Activated effector memory CD4-positive, alpha-beta T cell treated with Interleukin-2 at 50 U/mL for 16 hours (primary cell): ENCODE results near the gene RPL7L1.
"Not testable (repeated sequence)": the region's sequence is repeated elsewhere in the genome, so short reads cannot be mapped to it uniquely, and the experiment has no call there.

Experiments
- DNase-seq: peaks from one replicate; pipeline ENCODE4 v3.0.0-alpha.2; 2020

RPL7L1 gene

DNA sequence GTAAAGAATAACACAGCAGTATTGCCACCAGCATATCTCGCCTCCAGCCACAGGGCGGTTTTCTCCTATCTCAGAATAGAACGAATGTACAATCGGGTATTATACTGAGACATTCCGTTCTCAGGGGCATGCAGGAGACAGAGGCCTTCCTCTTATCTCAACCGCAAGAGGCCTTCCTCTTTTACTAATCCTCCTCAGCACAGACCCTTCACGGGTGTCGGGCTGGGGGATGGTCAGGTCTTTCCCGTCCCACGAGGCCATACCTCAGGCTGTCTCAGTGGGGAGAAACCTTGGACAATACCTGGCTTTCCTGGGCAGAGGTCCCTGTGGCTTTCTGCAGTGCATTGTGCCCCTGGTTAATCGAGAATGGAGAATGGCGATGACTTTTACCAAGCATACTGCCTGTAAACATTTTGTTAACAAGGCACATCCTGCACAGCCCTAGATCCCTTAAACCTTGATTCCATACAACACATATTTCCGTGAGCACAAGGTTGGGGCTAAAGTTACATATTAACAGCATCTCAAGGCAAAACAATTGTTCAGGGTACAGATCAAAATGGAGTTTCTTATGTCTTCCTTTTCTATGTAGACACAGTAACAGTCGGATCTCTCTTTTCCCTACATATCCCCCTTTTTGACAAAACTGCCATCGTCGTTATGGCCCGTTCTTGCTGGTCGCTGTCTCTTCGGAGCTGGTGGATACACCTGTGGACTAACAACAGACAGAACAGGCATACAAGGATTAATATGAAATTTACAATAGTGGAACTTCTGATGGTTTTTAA is 14.8 kb downstream of the RPL7L1 start:
- not testable (repeated sequence) for DNase-seq

DNA sequence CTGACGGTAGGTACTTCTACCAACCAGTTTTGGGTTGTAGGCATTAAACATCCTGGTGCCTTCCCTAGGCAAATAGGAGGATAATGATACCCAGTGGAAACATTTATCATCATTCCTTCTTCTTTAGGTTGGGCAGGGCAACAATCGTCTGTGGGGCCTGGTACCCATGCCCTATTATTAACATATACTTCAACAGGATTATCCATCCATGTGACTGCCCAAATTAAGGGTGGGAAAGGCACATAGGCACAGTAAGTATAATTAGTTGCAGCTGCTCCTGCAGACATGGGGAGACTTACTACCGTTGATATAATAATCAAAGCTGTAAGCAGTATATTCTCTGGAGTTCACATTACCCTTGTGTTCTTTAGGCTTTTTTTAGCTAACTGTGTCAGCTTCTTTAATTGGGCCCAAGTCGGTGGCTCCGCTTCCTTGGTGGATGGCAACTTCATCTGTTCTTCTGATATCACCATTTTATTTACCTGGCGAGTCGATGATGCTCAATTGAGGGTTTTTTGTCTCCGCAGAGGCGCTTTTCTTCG is 16.8 kb downstream of the RPL7L1 start:
- no peak for DNase-seq

DNA sequence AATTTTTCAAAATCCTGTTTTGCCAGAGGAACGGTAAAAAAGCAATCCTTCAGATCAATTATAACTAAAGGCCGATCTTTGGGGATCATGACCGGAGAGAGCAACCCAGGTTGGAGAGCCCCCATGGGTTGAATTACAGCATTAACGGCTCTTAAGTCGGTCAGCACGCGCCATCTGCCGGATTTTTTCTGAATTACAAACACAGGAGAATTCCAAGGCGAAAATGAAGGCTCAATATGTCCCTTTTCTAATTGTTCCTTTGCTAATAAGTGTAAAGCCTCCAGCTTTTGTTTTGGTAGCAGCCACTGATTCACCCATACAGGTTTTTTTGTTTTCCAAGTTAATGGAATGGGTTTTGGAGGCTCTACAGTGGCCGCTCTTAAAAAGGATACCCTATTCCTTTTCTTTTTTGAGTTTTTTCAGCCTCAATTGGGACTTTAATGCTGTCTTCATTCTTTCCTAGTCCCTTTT is 19.5 kb downstream of the RPL7L1 start:
- peak; percentile 30 for DNase-seq

DNA sequence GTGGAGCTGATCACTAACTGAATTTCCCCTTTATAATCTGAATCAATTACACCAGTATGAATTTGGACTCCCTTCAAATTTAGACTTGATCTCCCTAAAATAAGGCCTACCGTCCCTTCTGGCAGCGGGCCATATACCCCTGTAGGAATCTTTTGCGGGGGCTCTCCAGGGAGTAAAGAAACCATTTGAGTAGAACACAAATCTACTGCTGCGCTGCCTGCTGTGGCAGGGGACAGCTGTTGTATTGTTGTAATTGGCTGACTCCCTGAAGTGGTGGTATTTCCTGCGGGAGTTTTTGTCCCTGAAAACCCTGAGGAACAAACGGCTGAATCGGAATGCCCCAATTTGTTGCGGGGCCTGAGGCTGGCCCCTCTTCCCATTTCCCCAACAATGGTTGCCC is 20.5 kb downstream of the RPL7L1 start:
- DNase-seq, result no peak

DNA sequence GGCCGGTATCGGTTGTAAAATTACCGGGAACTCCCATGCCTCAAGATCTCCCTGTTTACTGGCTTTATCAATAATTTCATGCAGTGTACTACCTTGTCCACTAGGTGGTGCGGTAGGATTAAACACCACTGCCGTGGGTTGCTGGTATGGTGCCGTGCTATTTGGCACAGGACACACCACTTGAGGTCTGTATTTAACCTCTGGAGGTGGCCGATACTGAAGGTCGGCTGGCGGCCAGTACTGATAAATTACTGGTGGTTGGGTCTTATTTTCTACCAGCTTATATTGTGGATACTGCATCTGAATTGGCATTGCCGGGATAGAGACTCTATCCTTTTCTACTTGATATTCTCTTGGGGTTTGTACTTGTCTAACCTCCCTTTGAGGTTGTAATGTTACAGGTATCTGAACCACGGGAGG is 22.1 kb downstream of the RPL7L1 start:
- peak; percentile 41 for DNase-seq

DNA sequence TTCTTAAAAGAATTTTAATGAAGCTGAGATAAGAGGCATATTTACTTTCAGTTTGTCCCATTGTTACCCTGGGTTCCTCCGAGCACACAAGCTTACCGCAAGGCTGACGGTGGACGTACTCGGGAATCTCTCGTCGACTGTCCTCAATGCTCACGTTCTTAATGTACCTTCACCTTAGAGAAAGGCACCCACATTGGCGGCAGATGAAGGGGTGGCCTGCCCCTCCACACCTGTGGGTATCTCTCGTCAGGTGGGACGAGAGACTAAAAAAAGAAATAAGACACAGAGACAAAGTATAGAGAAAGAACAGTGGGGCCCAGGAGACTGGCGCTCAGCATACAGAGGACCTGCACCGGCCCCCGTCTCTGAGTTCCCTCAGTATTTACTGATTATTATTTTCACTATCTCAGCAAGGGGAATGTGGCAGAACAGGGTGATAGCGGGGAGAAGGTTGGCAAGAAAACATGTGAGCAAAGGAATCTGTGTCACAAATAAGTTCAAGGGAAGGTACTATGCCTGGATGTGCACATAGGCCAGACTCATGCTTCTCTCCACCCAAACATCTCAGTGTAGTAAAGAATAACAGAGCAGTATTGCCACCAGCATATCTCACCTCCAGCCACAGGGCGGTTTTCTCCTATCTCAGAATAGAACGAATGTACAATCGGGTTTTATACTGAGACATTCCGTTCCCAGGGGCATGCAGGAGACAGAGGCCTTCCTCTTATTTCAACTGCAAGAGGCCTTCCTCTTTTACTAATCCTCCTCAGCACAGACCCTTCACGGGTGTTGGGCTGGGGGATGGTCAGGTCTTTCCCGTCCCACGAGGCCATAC is 23.2 kb downstream of the RPL7L1 start:
- DNase-seq, result not testable (repeated sequence)

DNA sequence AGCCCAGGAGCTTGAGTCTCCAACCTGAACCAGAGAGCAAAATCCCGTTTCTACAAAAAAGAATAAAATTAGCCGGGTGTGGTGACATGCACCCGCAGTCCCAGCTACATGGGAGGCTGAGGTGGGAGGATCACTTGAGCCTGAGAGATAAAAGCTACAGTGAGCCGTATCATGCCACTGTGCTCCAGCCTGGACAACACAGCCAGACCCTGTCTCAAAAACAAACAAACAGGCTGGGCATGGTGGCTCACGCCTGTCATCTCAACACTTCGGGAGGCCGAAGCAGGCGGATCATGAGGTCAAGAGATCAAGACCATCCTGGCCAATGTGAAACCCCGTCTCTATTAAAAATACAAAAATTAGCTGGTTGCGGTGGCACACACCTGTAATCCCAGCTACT is 25.1 kb downstream of the RPL7L1 start:
- DNase-seq, result no peak

DNA sequence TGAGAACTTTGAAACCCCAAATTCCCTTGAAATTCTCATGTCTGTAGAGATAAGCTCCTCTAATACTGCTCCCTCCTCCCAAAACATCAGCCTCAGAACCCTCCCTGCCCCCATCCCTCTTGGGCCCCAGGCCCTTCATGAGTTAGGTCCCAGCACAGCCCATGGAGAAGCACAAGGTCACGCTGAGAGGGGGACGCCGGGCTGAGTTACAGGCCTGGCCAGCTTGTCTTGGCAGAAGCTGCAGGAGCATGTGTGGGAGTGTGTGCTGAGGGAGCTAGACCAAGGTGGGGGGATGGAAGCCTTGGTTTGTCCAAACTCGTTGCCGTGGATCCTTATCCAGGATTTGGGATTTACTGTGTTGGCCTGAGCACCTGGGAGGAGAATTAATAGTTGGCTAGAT is 27.9 kb downstream of the RPL7L1 start:
- no peak for DNase-seq

DNA sequence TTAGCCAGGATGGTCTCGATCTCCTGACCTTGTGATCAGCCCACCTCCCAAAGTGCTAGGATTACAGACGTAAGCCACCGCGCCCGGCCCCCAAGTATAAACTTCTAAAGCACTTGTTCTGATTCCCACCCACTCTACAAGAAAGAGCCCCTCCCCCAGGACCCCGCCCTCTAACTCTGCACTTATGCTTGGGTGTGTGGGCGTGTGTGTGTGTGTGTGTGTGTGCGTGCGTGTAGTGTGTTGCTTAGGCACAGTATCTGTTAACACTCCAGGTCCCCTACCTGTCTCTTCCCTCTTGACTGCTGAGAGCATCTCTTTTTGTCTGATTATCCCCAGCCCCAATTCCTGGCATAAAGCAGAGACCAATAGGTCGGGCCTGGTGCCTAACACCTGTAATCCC is 30.4 kb downstream of the RPL7L1 start:
- DNase-seq, result no peak

DNA sequence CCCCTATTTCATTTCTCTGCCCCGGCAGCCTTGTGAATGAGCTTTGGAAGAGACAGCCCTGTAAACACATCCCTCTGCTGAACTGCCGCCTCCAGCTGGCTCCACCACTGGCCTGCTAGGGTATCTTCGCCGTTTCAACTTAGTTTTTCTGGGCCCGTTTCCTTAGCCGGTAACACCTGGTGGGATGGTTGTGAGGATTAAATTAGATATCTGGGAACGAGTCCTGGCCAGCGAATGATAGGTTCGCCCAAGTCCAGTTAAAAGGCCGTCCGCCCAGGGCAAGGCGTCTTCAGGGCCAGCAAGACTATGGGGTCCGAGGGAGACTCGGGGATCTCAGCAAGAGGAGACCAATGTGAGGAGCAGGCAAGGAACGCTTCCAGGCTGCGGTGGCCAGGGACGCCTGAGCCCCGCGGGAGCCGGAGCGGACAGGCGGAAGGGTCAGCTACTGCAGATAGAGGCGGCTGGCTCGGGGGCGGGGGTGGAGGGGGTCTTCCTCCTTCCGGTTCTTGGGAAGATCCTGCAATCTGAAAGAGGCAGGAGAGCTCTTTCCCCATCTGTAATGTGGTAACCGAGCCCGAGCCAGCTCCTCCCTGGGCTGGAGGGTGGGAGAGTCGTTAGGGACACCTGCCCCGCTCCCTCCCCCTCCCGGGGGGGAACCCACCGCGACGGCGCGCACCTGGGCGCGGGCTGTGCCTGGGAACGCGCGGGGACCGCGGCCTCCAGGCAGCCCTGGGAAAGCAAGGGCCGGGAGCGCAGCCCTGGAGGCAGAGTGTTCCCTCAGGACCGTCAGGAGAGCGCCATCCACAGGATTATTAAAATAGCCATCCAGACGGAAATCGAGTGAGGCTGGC is 32.0 kb downstream of the RPL7L1 start:
- no peak for DNase-seq

DNA sequence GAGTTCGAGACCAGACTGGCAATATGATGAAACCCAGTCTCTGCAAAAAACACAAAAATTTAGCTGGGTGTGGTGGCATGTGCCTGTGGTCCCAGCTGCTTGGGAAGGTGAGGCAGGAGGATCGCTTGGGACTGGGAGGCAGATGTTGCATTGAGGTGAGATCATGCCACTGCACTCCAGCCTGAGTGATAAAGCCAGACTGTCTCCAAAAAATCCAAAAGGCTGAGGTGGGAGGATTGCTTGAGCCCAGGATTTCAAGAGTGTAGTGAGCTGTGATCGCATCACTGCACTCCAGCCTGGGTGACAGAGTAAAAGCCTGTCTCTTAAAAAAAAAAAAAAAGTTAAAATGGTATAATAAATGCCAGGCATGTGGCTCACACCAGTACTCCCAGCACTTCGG is 35.1 kb downstream of the RPL7L1 start:
- DNase-seq, result no peak

DNA sequence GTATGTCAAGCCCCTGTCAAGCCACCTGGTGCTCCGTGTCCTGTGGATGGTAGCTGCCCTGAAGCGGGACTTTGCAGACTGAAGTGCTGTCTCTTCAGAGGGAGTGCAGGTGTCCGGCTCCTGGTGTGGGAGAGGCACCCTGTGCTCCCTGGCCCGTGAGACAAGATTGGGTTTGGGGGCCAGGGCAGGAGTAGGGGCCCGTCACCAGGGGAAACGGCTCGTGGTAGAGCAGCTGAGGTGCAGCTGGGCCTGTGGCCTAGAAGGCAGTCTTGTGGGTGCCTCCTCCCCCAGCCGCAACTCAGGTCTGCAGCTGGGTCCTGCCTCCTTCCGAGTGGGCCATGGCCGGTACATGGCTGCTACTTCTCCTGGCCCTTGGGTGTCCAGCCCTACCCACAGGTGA is 36.3 kb downstream of the RPL7L1 start, which contains the start of gene PTCRA:
TSS of gene PTCRA (plus strand) at position 322 of the 400 bp plus-strand sequence. CDS start at position 339, 17 bp downstream.
- no peak for DNase-seq

DNA sequence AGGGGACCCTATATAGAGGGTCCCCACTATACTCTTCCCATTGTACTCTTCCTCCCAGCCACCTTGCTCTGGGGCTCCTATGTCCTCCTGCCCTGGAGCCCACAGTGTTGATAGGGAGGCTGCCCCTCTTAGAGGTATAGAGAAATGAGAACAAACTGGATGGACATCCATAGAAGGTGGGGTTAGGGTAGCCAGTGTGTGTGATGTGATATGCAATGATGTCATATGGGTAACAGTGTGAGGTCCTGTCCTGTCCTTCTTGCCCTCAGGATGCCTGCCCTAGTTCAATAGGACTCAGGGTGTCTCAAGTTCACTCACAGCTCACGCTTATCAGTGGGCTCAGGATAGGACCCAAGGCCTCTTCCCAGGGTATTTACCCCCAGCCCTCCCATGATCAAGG is 36.9 kb downstream of the RPL7L1 start:
- no peak for DNase-seq

DNA sequence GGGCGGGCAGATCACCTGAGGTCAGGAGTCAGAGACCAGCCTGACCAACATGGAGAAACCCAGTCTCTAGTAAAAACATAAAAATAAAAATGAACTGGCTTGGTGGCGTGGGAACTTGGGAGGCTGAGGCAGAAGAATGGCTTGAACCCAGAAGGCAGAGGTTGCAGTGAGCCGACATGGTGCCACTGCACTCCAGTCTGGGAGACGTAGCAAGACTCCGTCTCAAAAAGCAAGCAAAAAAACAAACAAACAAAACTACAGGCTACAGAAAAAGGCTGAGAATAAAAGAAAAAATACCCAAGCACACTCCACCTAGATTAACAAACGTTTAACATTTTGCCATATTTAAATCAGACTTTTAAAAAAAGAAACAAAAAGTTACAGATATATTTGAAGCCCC is 42.4 kb downstream of the RPL7L1 start:
- DNase-seq, result no peak

DNA sequence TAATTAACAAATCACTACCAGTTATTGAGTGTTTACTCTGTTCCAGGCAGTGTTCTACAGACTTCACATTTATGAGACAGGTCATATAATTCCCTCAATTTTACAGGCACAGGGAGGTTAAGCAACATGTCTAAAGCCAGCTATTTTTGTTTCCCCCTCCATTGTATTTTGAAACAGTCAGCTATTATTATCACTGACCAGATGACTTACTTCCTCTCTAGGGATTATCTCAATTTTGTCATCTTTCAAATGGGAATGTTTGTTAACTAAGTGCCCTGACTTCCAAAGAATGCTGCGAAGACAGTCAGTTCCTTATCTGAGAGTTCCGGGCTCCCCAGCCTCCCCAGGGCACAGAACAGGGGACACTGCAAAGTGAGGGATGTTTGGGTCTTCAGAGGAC is 44.2 kb downstream of the RPL7L1 start:
- no peak for DNase-seq

DNA sequence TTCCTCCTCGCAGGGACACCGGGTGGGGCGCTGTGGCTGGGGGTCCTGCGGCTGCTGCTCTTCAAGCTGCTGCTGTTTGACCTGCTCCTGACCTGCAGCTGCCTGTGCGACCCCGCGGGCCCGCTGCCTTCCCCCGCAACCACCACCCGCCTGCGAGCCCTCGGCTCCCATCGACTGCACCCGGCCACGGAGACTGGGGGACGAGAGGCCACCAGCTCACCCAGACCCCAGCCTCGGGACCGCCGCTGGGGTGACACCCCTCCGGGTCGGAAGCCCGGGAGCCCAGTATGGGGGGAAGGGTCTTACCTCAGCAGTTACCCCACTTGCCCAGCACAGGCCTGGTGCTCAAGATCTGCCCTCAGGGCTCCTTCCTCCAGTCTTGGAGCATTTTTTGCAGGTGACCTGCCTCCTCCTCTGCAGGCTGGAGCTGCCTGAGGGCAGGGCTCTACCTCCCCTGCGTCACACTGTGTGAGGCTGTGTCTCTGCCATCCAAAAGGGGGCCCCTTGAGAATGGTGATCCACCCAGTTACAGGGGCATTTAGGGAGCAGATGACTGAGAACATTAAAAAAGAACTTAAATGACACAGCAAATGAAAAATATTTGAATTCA is 45.9 kb downstream of the RPL7L1 start:
- no peak for DNase-seq

DNA sequence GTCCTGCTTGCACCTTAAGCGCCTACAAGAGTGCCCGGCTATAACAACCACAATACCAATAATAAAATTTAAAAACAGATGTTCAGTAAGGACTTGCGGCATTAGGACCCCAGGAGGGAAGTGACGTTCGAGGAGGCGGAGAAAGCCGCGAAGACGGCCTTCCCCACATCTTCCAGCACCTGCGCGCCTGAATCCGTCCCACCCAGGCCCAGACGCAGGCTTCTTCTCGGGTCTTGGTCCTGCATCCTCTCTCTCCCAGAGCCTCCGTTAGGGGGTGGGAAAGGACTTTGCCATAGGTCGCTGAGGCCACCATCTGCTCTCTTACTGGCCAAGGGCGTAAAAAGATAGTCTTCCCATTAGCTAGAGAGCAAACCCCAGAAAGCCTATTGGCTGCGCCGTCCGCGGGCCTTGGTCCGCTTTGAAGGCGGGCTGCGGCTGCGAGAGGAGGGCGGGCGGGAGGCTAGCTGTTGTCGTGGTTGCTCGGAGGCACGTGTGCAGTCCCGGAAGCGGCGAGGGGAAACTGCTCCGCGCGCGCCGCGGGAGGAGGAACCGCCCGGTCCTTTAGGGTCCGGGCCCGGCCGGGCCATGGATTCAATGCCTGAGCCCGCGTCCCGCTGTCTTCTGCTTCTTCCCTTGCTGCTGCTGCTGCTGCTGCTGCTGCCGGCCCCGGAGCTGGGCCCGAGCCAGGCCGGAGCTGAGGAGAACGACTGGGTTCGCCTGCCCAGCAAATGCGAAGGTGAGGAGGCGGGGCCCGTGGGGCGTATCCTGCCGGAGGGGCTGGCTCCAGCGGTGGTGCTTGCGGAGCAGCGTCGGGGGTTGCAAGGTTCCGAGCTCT is 49.8 kb downstream of the RPL7L1 start, which contains the start of gene CNPY3:
TSS of gene CNPY3 (plus strand) at position 495 of the 835 bp plus-strand sequence. CDS start at position 586, 91 bp downstream.
- DNase-seq, result peak; percentile 93

DNA sequence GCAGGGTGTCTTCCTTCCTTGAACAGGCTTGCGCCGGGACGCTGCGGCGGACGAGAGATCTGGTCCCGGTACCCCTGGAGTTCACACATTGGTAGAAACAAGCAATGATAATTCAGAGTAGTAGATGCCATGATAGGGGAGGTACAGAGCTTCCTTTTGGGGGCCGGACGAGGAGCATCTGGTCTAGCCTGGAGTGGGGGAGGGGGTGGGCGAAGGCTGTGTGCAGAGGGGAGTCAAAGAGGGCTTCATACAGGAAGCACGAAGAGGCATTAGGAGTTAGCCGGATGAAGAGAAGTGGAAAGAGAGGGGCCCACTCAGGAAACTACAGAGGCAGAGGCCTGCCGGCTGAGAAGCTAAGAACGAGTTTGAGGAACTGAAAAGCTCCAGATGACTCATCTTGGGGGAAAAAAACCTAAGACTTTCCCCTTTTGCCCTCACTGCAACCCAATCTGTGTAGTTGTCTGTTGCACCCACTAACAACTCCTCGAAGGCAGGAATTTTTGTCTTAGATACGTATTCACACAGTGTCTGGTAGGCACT is 50.5 kb downstream of the RPL7L1 start:
- no peak for DNase-seq

DNA sequence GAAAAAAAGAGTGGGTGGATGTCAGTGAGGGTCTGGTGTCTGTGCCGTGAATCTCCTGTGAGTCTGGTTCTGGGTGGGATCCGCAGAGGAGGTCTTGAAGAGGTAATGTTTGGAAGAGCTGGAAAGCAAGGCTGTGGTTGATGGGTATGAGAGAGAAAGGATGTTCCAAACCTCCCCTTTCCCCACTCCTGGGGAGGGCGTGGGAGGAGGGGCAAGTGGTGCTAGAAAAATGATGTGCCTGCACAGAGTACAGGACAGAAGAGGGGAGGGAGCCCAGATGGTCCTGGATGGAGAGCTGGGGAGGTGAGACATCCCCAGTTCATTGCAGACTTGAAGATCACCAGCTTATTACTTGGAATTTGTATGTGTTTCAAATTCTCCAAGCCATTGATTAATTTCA is 53.0 kb downstream of the RPL7L1 start:
- no peak for DNase-seq

DNA sequence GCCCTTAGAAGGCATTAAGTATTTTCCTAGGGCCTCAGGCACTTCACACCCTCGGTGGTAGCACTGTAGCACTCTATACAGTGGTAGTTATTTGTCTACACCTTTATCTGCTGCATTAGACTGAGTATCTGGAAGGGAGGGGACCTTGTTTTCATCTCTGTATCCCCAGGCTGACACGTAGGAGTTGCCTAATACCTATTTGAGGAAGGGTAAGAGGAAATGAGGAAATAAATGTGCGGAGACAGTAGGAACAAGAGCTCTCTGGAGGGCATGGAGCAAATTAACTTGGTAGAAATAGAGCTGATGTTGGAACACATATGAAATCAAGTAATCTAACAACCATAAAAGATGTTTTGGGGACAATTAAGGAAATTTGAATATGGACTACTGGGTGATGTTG is 53.8 kb downstream of the RPL7L1 start:
- DNase-seq, result no peak

DNA sequence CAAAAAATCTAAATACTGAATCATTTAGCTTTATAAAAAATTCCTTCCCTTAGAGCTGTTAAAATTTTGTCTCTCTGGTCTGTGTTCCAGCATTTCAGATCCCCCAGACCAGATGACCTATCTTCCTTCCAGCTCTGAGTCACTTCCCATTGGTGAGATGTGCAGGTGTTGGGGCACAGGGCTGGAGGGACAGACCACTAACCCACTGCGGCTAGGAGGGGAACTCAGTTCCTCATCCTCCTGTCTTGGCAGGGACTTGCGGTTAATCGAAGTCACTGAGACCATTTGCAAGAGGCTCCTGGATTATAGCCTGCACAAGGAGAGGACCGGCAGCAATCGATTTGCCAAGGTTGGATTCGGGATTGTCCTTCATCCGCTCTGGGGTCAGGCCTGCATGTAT is 55.9 kb downstream of the RPL7L1 start:
- no peak for DNase-seq
